GM19468 (cell line): ENCODE measurements around the gene PDGFB.

ENCODE experiments used
- ATAC-seq: cut with Tn5 transposase; IDR thresholded peaks from one replicate; pipeline ENCODE4 v1.9.1; 2021; ENCODE audit warnings: mild to moderate bottlenecking, moderate library complexity, moderate number of reproducible peaks; ENCODE audit not compliant: unreplicated experiment; ENCODE audit errors: extremely low read depth

Gene PDGFB

DNA sequence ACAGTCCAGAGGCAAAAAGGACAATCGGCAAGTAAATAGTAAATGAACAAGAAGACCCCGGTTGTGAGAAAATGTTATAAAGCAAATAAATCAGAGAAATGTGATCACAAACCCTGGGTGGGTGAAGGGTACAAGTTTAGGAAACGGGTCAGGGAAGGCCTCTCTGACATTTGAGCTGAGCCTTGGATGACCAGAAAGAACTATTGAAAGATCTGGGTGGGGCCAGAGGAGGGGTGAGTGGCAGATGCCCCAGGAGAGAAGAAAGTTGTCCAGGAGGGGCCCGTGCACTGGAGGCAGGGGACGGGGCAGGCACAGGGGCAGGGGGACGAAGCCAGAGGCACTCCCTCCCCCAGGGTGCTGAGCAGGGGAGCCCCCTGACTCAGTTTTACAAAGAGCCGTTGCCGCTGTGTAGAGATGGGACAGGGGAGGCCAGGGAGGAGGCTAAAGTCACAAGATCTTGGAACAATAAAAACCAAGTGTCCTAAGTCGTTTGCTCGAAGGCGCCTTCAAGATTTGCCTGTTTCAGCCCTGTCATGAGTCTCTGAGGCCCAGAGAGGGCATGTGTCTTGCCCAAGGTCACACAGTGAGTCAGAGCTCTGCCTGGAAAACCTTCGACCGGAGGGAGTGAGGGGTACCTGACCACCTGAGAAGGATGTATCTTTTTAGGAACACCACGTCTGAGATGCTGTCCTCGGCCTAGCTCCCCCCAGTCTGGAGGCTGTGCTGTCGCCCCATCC, 10.8 kb upstream of the PDGFB start:
- ATAC-seq: no peak

DNA sequence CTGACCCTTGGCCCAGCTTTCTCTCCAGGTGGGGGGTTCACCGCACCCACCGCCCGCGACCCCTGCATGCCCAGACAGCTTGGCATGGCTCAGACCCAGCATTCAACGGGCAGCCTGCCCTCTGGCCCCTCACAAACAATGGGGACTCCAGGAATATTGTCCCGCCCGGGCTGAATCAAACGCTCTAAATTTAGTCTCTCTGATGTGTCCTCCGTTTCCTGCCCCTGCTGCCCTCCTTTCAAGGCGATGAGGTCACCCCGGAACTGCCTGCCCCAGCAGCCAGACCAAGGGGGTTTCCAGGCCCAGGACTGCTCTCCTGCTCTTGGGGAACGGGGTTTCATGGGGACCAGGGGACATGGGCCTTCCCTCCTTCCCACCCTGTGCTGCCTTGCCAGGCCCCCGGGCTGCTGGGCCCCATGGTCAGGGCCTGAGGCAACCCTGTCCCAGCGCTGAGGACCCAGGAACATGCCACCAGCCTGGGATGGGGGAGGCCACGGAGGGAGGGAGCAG, 10.1 kb upstream of the PDGFB start:
- ATAC-seq: no peak

DNA sequence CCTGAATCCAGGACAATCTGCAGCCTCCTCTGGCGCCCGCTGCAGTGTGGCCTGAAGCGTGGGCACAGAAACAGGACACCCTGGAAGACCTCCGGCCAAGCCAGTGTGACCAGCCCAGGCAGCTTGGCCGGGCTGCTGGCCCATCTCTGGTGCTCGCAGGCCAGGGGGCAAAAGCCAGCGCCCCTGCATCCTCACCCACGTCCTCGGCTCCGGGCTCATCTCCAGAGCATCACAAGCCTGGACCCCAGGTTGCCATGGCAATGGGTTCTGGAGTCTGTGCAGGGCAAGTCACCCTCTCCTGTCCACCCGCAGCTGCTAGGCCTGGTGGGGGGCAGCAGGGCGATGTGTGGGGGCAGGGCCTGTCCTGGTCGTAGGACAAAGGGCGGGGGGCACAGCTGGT, 9.3 kb upstream of the PDGFB start:
- ATAC-seq: no peak

DNA sequence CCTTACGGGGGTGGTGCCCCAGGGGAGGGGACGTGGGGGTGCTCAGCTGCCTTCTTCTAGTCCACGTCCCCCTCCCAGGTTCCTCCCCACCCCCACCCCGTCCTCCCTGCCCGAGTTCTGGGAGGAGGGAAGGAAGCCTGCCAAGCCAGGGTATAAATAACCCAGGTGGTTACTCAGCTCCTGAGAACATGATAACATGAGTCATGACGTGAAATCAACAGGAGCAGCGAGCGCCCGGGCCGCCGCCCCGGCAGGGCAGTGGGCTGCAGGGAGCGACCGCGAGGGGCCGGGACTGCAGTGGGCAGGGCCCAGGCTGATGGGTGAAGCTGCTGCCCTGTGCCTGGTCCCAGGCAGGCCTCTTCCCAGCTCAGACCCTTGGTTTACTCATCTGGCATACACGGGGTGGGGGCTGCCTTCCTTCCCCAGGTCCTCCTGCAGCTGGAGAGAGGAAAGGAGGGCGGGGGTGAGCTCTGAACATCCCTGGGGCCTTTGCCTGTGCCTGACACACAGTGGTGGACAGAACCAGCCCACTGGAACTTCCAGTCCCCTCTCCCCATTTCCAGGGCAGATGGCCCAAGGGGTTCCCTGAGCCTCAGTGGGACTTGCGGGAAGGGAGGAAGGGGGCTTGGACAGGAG, 8.8 kb upstream of the PDGFB start:
- no peak for ATAC-seq

DNA sequence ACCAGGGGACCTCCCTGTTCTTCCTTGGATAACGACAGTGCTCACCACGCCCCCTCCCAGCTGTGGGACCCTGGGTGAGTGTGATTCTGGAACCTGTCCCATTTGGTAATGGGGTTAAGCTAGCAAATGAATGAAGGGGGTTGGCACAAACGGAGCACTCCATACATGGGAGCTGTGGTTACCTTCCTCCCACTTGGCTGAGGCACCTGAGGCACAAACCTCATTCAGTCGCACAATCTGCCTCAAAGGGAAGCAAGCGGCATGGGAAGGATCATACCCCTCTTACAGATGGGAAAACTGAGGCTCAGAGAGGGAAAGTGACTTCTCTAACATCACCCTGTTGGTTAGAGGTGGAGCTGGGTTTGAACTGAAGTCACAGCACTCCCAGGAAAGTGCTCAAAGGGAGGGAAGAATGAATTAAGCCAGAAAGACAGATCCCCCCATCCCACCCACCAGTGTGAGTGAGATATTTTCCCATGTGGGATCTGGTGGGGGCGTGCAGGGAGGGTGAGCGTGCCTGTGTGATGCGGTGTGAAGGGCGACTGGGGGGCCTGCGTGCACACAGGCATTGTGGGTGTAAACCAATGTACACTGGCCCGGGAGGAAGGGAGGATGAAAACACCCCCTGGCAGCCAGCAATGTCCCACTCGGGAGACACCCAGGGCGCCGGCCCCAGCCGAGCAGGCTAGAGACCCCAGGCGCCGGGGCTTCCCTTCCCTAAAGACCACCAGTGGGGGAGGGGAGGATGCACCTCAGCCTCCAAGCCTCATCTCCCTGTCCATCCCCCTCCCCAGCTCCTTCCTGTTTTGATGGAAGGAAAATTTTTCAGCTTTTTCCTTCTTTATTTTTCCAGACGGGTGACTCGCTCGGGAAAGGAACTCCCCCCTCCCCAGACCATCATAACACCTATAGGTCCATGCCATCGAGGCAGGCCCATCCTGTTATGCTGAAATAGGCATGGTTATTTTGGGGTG, 8.0 kb upstream of the PDGFB start:
- no peak for ATAC-seq

DNA sequence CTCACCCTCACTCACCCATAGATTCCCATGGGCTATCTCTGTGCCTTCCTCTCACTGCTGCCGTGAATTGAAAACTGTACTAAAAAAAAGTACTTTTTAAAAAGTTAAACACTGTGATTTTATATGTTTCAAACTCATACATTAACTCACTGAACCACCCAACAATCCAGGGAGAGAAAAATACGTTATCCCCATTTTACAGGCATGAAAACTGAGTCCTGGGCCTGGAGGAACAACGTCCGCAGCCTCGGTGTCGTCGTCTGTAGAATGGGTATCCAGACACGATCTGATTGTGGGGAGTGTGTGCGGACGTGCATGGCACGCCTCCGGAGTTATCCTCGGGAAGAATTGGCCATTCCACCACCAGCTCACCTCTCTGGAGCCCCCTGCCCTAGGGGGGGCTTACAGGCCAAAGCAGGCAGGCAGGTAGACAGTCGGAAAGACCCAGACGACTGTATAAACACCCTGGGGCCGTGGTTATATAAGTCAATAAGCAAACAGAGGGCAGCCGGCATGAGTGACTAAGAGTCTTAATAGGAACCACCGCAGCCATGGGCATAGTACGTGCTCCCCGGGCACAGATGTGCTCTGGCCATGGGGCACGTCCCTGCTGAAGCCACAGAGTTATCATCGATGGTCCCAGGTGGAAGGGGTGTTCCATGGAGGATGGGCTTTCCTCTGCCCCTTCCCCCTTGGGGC, 7.1 kb upstream of the PDGFB start:
- no peak for ATAC-seq

DNA sequence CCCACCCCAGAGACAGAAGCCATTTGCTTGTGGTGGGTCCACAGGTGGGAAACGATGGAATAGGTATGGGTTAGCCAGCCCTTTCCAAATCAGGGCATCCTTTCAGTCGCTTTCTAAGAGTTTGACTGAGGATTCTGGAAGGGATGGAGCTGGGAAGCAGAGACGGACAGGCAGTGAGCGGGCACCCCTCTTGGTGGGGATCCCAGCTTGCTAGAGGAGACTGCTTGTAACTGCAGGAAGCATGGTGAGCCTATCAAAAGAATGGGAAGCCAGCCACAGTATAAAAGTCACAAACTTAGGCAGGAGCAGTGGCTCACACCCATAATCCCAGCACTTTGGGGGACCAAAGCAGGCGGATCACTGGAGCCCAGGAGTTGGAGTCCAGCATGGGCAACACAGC, 6.1 kb upstream of the PDGFB start:
- no peak for ATAC-seq

DNA sequence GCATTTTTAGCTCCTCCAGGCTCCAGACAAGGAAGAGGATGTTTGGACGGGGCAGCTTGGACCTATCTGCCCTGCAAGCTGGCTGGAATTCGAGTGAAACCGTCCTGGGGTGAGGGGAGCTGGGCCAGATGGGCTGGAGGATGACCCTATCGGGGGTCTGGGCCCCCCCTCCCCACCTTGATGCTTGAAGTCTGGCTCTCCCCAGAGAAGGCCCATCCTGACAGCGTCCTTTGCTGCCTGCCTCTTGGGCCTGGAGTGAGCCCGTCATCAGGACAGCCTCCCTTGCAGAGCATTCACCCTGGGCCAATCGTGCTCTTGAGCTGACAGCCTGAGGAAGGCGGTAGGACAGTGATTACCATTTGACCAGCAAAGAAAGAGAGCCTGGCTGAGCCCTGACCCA, 5.3 kb upstream of the PDGFB start:
- ATAC-seq: no peak

DNA sequence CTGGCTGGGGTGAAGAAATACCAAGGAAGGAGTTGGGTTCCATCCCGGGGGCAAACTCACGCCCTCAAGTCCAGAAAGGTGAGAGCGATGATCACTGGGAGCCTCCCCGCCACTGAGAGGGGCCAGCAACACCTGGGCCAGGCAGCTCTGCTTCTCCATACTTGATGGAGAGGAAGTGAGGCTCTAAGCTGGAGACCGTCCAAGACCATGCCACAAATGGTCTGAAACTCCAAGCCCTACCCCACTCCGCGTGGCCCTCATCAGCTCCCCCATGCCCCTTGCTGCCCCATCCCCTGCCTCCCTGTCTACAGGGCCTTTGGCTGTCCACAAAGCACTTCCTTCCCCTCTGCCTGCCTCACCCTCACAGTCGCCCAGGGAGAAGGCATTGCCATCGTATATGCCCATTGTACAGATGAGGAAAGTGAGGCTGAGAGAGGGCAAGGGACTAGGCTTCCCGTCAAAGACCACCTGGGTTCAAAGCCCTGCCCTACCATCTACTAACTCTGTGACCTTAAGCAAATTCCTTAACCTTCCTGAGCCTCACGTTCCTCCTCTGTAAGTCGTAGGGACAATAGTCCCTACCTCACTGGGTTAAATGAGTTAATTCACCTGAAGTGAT, 4.4 kb upstream of the PDGFB start:
- no peak for ATAC-seq

DNA sequence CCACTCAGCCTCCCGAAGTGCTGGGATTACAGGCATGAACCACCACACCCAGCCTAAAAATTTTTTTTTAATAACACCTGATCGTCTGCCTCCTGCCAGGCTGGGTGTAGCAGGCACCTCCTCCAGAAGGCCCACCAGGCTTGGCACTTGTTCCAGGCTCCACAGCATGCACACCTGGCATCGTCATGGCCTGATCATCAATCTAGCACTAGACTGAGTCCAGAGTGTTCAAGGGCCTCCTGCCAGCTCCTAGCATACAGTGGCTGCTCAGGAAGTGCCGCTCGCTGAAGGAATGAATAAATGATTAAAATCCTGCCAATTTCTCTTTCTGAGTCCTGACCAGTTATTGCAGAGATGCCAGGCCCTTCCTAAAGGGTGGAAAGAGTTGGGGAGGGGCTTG, 3.5 kb upstream of the PDGFB start:
- ATAC-seq: no peak

DNA sequence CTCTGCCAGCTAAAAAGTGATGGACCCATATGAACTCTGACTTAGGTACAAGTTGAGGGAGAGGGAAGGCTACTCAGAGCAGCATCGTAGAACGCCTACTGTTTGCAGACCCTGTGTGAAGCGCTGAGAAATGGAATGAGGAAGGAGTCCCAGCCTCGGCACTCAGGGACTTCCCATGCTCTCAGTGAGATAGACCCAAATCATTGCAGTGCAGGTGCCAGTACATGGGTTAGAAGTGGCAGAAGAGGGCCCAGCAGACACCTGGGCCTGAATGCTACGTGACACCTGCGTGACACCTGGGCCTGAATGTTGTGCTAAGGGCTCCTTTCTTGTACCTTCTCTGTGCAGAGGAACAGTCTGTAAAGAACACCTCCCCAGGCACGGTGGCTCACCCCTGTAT, 2.6 kb upstream of the PDGFB start:
- no peak for ATAC-seq

DNA sequence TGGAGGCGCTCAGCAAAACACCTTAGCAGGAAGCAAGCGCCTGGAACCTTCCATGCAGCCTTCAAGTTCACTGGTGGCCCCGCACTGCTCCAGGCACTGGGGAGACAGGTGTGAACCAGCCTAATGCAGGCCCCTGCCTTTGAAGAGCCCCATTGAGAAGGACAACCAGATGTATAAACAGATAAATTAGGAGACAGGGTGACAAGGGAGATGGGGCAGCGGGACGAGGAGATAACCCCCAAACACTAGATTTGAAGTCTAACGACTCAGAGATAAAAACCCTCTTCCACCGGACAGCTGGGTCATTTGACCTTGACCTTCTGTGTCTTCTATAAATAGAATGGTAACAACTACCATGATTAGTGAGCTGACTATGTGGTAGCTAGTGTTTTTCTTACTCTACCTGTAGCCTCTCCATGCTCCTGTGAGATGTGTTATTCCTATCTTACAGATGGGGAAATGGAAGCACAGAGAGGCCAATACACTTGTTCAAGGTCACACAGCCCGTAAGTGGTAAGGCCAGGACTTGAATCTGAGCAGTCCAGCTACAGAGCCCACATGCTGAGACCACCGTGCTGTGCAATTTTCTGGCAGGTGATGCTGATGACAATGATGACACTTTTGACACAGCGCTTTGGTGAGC, 2.0 kb upstream of the PDGFB start:
- no peak for ATAC-seq

DNA sequence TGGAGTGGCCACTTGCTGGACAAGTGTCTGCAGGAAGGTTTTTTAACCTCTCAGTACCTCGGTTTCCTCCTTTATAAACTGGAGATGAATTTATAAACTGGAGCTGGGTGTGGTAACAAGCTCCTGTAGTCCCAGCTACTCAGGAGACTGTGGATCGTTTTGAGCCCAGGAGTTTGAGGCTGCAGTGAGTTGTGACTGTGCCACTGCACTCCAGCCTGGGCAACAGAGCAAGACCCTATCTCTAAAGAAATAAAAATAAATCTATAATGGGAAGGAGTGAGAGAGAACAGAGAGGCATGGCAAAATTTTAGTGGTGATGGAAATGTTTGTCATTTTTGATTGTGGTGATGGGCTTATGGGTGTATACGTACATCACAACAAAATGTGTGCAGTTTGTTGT, 1.4 kb upstream of the PDGFB start:
- ATAC-seq: no peak

DNA sequence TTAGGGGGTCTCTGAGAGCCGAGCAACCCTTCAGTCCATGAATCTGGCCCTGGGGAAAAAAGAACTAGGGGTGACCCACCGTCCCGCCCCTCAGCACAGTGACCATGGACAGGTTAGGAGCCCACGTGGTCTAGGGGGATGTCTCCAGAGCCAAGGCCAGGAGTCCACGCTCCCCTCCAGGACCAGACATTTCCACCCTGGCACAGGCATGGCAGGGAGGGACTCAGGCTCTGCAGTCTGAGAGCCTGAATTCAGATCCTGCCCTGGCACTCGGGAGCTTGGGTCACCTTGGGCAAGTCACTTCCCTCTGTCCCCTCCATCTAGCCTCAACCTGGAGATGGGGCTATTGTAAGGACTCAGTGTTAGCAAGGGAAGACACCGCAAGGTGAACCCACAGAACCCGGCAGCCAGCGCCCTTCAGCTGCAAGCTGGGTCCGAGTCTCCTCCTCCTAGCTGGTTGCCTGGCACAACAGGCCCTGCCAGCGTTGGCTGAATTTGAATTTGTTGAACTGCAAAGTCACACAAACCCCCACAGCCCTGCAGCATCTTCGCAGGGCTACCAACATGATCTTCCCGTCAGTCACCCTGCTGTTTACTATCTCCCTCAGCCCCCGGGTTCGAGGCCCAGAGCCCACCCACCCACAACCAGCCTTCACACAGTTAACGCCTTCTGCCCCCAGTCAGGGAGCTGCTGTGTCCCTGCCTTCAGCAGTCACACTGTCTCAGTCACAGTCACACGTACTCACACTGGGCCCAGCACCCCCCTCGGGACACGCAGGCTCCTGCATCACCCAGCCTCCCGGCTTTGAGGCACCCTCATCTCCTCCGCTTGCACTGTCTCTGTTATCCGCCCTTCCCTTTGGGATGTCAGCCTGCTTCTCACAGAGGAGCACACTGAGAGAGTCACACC, 603 bp upstream of the PDGFB start:
- no peak for ATAC-seq

DNA sequence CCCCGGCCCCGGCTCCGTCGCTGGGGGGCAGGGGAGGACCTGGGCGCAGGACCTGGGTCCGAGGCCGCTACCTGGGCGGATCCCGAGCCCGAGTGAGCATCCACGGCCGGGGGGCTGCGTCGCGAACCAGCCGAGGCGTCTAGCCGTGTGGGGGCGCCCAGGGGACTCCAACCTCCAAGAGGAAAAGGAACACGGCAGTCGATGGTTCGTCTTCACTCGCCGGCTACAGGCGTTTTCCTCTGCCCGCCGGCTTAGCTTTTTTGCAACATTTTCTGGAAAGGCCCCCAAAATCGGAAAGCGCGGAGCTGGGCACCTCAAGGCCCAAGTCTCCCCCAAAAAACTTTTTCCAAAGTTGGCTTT, 666 bp downstream of the PDGFB start:
- ATAC-seq: no peak

DNA sequence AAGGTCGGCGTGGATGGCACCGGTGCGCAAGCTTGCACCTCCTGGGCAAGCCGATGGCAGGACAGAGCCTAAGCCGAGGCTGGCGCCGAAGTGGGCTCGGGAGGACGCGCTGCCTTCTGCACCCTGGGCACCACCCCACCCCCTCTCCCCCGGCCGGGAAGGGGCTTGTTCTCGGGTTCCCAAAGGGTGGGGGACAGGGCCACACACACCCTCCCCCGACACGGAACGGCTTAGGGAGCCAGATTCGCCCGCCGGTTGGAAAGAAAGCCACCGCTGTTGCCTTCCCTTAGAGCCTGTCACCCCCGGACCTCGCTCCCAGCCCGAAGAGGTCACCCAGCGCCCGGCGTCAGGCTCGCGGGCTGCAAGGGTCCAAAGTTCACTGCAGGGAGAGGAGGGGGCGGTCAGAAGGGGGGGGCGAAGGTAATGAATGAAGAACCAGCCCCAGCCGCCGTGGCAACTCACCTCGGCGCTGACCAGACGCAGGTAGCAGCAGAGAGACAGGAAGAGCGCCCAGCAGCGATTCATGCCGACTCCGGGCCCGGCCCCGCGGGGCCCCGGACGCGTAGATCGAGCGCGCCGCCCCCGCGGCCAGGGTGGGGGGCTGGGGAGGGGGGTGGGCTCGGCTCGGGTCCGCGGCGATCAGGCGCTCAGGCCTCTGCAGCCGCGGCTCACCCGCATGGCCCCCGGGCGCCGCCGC, 1.2 kb downstream of the PDGFB start:
- ATAC-seq: no peak

DNA sequence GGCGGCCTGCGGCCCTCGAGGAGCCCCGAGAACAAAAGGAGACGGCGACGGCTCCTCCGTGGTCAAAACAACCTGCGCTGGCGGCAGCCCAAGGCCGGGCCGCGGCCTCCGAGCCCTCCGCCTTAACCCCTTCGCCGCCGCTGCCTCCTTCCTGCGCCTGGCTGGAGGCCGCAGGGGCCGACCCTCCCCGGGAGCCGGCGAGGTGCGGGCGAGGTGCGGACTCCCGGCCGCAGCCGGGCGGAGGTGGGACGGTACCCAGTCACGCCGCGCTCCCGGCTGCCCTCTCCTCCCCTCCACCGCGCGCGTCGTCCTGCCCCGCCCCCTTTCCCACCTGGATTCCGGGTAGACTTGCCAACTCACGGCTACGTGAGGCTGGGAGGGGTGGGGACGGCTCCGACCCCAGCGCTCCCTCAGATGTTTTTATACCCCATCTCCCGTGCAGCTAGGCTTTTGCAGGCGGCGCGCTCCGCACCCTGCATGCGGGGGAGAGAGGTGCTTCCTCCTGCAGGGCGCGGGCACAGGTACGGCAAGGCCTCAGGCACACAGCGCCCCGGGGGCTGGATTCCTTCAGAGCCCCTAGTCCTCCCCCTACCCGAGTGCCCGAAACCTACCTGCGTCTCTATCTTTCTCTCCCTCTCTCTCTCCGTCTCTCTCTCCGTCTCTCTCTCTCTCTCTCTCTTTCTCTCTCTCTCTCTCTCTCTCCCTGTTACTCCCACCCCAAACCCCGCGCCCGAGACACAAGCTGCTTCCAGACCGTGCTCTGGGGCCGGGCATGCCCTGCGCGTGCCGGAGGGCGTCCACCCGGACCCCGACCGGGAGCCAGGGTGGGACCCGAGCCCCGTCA, 2.0 kb downstream of the PDGFB start:
- ATAC-seq: no peak
